Measurements from ENCODE around the gene ODAD2. TPM values are rescaled to one million over a fixed set of nuclear protein-coding genes. Genes with fewer than 3 reads are reported as not detected.
"Not testable (repeated sequence)": the region's sequence is repeated elsewhere in the genome, so short reads cannot be mapped to it uniquely, and the experiment has no call there.

ODAD2 gene
- total RNA-seq, 2 experiments from 2014 or later: not detected

GRCh38 chr10:27981744-27982143, 17.1 kb downstream of the ODAD2 start:
- no peak for DNase-seq (ENCODE audit: low spot score)
- no peak overlapping the region for H3K4me2 ChIP-seq (ENCODE audit: low read length)
- intact Hi-C loops (cut with micrococcal nuclease; ENCODE audit: unreplicated experiment): no loop called here
- no TSS peak for BruUV-seq (replicated peaks)
- H2AFZ ChIP-seq (ENCODE audit: low read length): no peak overlapping the region
- H4K20me1 ChIP-seq (ENCODE audit: insufficient read depth, low read length): no peaks in the 10 kb centered on the region
- H3K79me2 ChIP-seq (ENCODE audit: insufficient read depth, low read depth, low read length): no peaks in the 10 kb centered on the region
- CTCF ChIA-PET (ENCODE audit: unreplicated experiment): no interaction called here
- no peak overlapping the region for H3K4me3 ChIP-seq (ENCODE audit: low read depth, low read length, poor library complexity, severe bottlenecking)
- no peaks in the 10 kb centered on the region for H3K9me2 ChIP-seq (ENCODE audit: insufficient read depth, low read length)
- no peaks in the 10 kb centered on the region for H3K36me3 ChIP-seq (ENCODE audit: insufficient read depth, low read length)
- TF ChIP-seq CTCF (conservative IDR thresholded peaks at IDR 0.05; ENCODE audit: low read length): no peak
- no peak for TF ChIP-seq EZH2phosphoT487 (IDR thresholded peaks at IDR 0.05; ENCODE audit: borderline replicate concordance, low read depth, low read length)
- H3K9me3 ChIP-seq (ENCODE audit: low read length): no peaks in the 10 kb centered on the region
- H3K4me1 ChIP-seq (ENCODE audit: insufficient read depth, low read length, poor library complexity, severe bottlenecking): no peaks in the 10 kb centered on the region
- H3K27ac ChIP-seq (ENCODE audit: low read depth, low read length, poor library complexity, severe bottlenecking): no peak overlapping the region
- POLR2A ChIA-PET: no interaction called here

DNA sequence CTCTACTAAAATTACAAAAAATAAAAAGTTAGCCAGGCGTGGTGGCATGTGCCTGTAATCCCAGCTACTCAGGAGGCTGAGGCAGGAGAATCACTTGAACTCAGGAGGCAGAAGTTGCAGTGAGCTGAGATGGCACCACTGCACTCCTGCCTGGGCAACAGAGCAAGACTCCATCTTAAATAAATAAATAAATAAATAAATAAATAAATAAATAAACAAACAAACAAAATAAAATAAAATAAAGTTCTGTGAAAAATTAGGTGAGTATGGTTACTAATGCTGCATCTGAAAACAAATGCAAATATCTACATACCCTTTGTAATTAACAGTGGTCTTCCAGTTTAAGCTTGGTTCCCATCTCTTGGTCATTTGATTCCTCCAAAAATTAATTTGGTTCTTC, 28.1 kb downstream of the ODAD2 start:
- H3K79me2 ChIP-seq (ENCODE audit: insufficient read depth, low read depth, low read length); BruUV-seq (replicated peaks); H3K36me3 ChIP-seq (ENCODE audit: insufficient read depth, low read length); CTCF ChIA-PET (ENCODE audit: unreplicated experiment); H2AFZ ChIP-seq (ENCODE audit: low read length); H3K4me2 ChIP-seq (ENCODE audit: low read length); H3K4me3 ChIP-seq (ENCODE audit: low read depth, low read length, poor library complexity, severe bottlenecking); H3K4me1 ChIP-seq (ENCODE audit: insufficient read depth, low read length, poor library complexity, severe bottlenecking); POLR2A ChIA-PET; H4K20me1 ChIP-seq (ENCODE audit: insufficient read depth, low read length); DNase-seq (ENCODE audit: low spot score); intact Hi-C loops (cut with micrococcal nuclease; ENCODE audit: unreplicated experiment); H3K9me3 ChIP-seq (ENCODE audit: low read length); H3K27ac ChIP-seq (ENCODE audit: low read depth, low read length, poor library complexity, severe bottlenecking); H3K9me2 ChIP-seq (ENCODE audit: insufficient read depth, low read length): not testable (repeated sequence)

- H2AFZ ChIP-seq (ENCODE audit: low read length); H3K4me2 ChIP-seq (ENCODE audit: low read length); intact Hi-C loops (cut with micrococcal nuclease; ENCODE audit: unreplicated experiment); POLR2A ChIA-PET; H3K36me3 ChIP-seq (ENCODE audit: insufficient read depth, low read length); H3K27ac ChIP-seq (ENCODE audit: low read depth, low read length, poor library complexity, severe bottlenecking); H3K4me3 ChIP-seq (ENCODE audit: low read depth, low read length, poor library complexity, severe bottlenecking); H4K20me1 ChIP-seq (ENCODE audit: insufficient read depth, low read length); BruUV-seq (replicated peaks); DNase-seq (ENCODE audit: low spot score); H3K4me1 ChIP-seq (ENCODE audit: insufficient read depth, low read length, poor library complexity, severe bottlenecking); H3K9me3 ChIP-seq (ENCODE audit: low read length); H3K9me2 ChIP-seq (ENCODE audit: insufficient read depth, low read length); H3K79me2 ChIP-seq (ENCODE audit: insufficient read depth, low read depth, low read length); CTCF ChIA-PET (ENCODE audit: unreplicated experiment): not testable (repeated sequence)
These were observed 28.9 kb downstream of the ODAD2 start for GRCh38 chr10:27969931-27970330.

DNA sequence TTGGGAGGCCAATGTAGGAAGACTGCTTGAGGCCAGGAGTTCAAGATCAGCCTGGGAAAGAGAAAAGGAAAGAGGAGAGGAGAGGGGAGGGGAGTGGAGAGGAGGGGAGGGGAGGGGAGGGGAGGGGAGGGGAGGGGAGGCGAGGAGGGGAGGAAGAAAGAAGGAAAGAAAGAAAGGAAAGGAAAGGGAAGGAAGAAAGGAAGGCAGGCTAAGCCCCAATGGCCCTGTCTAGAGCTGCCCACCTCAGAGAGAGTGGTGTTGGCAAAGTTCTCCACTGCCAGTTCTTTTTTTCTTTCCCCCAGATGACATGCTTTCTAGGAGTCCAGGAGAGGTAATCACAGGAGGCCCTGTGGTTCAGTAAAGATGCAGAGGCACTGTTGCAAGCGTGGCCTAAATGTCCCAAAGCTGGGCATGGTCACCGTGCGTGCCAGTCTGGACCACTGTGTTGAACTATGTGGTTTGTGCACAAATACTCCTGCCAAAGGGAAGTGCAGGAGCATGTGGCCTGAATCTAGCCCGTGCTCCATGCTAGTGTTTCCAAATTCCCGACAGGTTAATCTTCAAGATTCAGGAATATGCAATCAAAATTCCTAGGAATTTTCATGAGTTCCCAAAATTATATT, 39.7 kb downstream of the ODAD2 start:
- DNase-seq (ENCODE audit: low spot score): no peak
- intact Hi-C loops (cut with micrococcal nuclease; ENCODE audit: unreplicated experiment): no loop called here
- peak overlapping the region; percentile 83 for H2AFZ ChIP-seq (ENCODE audit: low read length)
- no peaks in the 10 kb centered on the region for H3K36me3 ChIP-seq (ENCODE audit: insufficient read depth, low read length)
- no peak overlapping the region for H3K27ac ChIP-seq (ENCODE audit: low read depth, low read length, poor library complexity, severe bottlenecking)
- BruUV-seq (replicated peaks): no TSS peak
- CTCF ChIA-PET (ENCODE audit: unreplicated experiment): no interaction called here
- peak overlapping the region; percentile 48 for H3K4me2 ChIP-seq (ENCODE audit: low read length)
- no peaks in the 10 kb centered on the region for H3K9me2 ChIP-seq (ENCODE audit: insufficient read depth, low read length)
- POLR2A ChIA-PET: no interaction called here
- no peaks in the 10 kb centered on the region for H3K9me3 ChIP-seq (ENCODE audit: low read length)
- no peaks in the 10 kb centered on the region for H4K20me1 ChIP-seq (ENCODE audit: insufficient read depth, low read length)
- peaks cover 9% of the 10 kb centered on the region for H3K4me1 ChIP-seq (ENCODE audit: insufficient read depth, low read length, poor library complexity, severe bottlenecking)
- no peaks in the 10 kb centered on the region for H3K79me2 ChIP-seq (ENCODE audit: insufficient read depth, low read depth, low read length)
- no peak for TF ChIP-seq EZH2phosphoT487 (IDR thresholded peaks at IDR 0.05; ENCODE audit: borderline replicate concordance, low read depth, low read length)
- no peak for TF ChIP-seq CTCF (conservative IDR thresholded peaks at IDR 0.05; ENCODE audit: low read length)
- no peak overlapping the region for H3K4me3 ChIP-seq (ENCODE audit: low read depth, low read length, poor library complexity, severe bottlenecking)

- peak; percentile 29 for DNase-seq (ENCODE audit: low spot score)
- H3K4me1 ChIP-seq (ENCODE audit: insufficient read depth, low read length, poor library complexity, severe bottlenecking); H3K9me2 ChIP-seq (ENCODE audit: insufficient read depth, low read length); intact Hi-C loops (cut with micrococcal nuclease; ENCODE audit: unreplicated experiment); BruUV-seq (replicated peaks); CTCF ChIA-PET (ENCODE audit: unreplicated experiment); H3K36me3 ChIP-seq (ENCODE audit: insufficient read depth, low read length); H4K20me1 ChIP-seq (ENCODE audit: insufficient read depth, low read length); H3K9me3 ChIP-seq (ENCODE audit: low read length); H3K79me2 ChIP-seq (ENCODE audit: insufficient read depth, low read depth, low read length); H3K27ac ChIP-seq (ENCODE audit: low read depth, low read length, poor library complexity, severe bottlenecking): not testable (repeated sequence)
- POLR2A ChIA-PET: interaction anchor here (0.6 kb wide), 1 partner anchor 645 kb away, joined by 3 read pairs; no protein-coding TSS in a partner anchor
- Histone ChIP-seq H2AFZ (ENCODE audit: low read length) (peak overlapping the region; percentile 83), H3K4me3 (ENCODE audit: low read depth, low read length, poor library complexity, severe bottlenecking) (peak overlapping the region; percentile 14), H3K4me2 (ENCODE audit: low read length) (peak overlapping the region; percentile 48)
These were observed 40.5 kb downstream of the ODAD2 start for GRCh38 chr10:27958383-27958782.

All from OCI-LY7 (cell line).